ENCODE results near the gene ZFP69B. TPM values are rescaled to one million over a fixed set of nuclear protein-coding genes. Genes with fewer than 3 reads are reported as not detected.
A peak's percentile ranks its signal among the peaks of the same experiment; 100 is the strongest.

ZFP69B gene
- total and polyA plus RNA-seq, 10 of the 15 experiments (the other 5 are each of a cell fraction or from before 2014, with no cell fraction given), result 1.3 to 5.7 (median 3.4) TPM

DNA sequence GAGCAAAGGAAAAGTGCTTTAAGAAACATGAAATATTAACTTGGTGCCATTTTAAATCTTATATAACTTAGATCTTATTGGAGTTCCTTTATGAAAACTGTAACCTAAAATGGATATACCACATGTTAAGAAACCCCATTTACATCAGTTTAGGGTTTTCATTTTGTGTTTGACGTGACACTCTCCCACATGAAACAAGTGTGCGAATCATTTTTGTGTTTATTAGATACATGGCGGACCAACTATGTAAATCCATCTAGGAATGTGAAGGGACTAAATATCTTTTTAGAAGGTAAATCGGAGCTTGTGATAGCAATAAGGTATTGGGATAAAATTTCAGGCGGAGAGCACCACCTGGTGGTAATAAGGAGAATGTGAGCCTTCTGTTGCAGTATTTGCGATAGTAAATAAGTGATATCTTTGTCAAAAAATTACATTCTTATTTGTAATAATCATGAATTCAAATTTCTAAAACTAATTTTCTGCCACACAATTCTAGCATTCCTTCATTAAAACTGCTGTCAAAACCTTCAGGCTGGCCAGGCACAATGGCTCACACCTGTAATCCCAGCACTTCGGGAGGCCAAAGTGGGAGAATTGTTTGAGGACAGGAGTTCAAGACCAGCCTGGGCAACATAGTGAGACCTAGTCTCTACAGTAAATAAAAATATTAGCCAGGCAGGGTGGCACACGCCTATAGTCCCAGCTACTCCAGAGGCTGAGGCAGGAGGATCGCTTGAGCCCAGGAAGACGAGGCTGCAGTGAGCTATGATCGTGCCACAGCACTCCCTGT lies 45.4 kb upstream of the ZFP69B start:
- BruUV-seq (replicated peaks), result no TSS peak
- peaks cover 2 to 22% of the 10 kb centered on the region in 2 experiments for H3K36me3 ChIP-seq (ENCODE audit: control insufficient read depth in 2 of 2, insufficient read depth in 2 of 2, low read length in 1 of 2)
- CTCF ChIA-PET, result interaction anchor here (0.6 to 9.9 kb wide), 36 partner anchors 10 to 366 kb away, joined by 3 to 271 read pairs (median 5); partner anchors contain the start of genes COL9A2, SMAP2 and TMCO2
- 0 out of 2 replicates have a peak overlapping the region, but pooled peaks have one; percentile 2 for H3K4me3 ChIP-seq
- H2AFZ ChIP-seq (ENCODE audit: control insufficient read depth, low read depth, low read length), result no peak overlapping the region
- H3K9me3 ChIP-seq (replicated peaks; ENCODE audit: control insufficient read depth, insufficient read depth, low read length), result no peaks in the 10 kb centered on the region
- RAD21 ChIA-PET (ENCODE audit: unreplicated experiment), result interaction anchor here (0.6 to 4.7 kb wide), 31 partner anchors 9 to 334 kb away, joined by 3 to 71 read pairs (median 5); partner anchors contain the start of genes COL9A2 and SMAP2
- no peaks in the 10 kb centered on the region for H4K20me1 ChIP-seq (ENCODE audit: control insufficient read depth, insufficient read depth)
- peak overlapping the region; percentile 47 for H3K9ac ChIP-seq (ENCODE audit: control insufficient read depth, insufficient read depth, low read length)
- 48% methylated on average over 11 of the region's 11 CpGs for WGBS (ENCODE audit: insufficient coverage, insufficient replicate concordance, low lambda C conversion rate, missing lambda C conversion rate)
- SMC1A ChIA-PET (ENCODE audit: uncharacterized antibody, unreplicated experiment), result interaction anchor here (0.7 to 9.0 kb wide), 25 partner anchors 9 to 321 kb away, joined by 3 to 426 read pairs (median 5); partner anchors contain the start of genes SMAP2 and ZFP69B
- DNase-seq (ENCODE audit: low read depth, low spot score), result no peak
- peak overlapping the region; percentile 68 for H3K27ac ChIP-seq (ENCODE audit: control insufficient read depth, insufficient read depth)
- in situ Hi-C loops (cut with MboI) (loop anchor here (5.0 kb wide), 3 partner anchors 68 to 323 kb away; no protein-coding TSS in a partner anchor), intact Hi-C loops (cut with micrococcal nuclease; ENCODE audit: unreplicated experiment) (loop anchor here (1.0 to 10.0 kb wide), 5 partner anchors 67 to 310 kb away; partner anchors contain the start of genes PPT1 and ZMPSTE24)
- H3K4me1 ChIP-seq (ENCODE audit: control insufficient read depth, insufficient read depth, low read length), result peaks cover 45% of the 10 kb centered on the region
- H3K79me2 ChIP-seq (ENCODE audit: control insufficient read depth, insufficient read depth, low read length), result peaks cover 79% of the 10 kb centered on the region
- H3K4me2 ChIP-seq (ENCODE audit: control insufficient read depth, insufficient read depth), result peak overlapping the region; percentile 43; the same call in 1 of the 2 replicates
- POLR2A ChIA-PET, result interaction anchor here (0.5 to 8.5 kb wide), 10 partner anchors 17 to 261 kb away, joined by 3 to 243 read pairs (median 4); no protein-coding TSS in a partner anchor
- peak; percentile 21 for ATAC-seq
- FAIRE-seq, result no peak
- no peaks in the 10 kb centered on the region for H3K27me3 ChIP-seq (replicated peaks in 1 of 2; ENCODE audit: control insufficient read depth in 2 of 2, insufficient read depth in 2 of 2, low read length in 1 of 2)
- TF ChIP-seq ESRRA (IDR thresholded peaks at IDR 0.05; ENCODE audit: low read length) (no peak), CTCF (IDR thresholded peaks at IDR 0.05 in 2 of 3, conservative IDR thresholded peaks at IDR 0.05 in 1 of 3; ENCODE audit: control insufficient read depth in 2 of 3, extremely low read depth in 1 of 3, insufficient read depth in 1 of 3, low read depth in 3 of 3, low read length in 3 of 3) (peak; percentile 65 to 74 (median 72)), NR2C1 (IDR thresholded peaks at IDR 0.05) (no peak), RELB (IDR thresholded peaks at IDR 0.05; ENCODE audit: low read depth) (peak; percentile 29; the same call in 1 of the 2 replicates), TCF7 (IDR thresholded peaks at IDR 0.05; ENCODE audit: borderline replicate concordance) (0 out of 2 replicates have a peak, but pooled peaks have one; percentile 24), NFIC (IDR thresholded peaks at IDR 0.05; ENCODE audit: low read depth, low read length) (0 out of 2 replicates have a peak, but pooled peaks have one; percentile 28), ZNF274 (IDR thresholded peaks at IDR 0.05; ENCODE audit: insufficient read depth, insufficient read length) (no peak), NFXL1 (IDR thresholded peaks at IDR 0.05; ENCODE audit: borderline replicate concordance) (no peak), RAD21 (IDR thresholded peaks at IDR 0.05; ENCODE audit: insufficient read depth, low read depth, low read length) (peak; percentile 82), SMC3 (IDR thresholded peaks at IDR 0.05; ENCODE audit: borderline replicate concordance, low read length) (peak; percentile 86), PML (IDR thresholded peaks at IDR 0.05; ENCODE audit: low read length) (0 out of 2 replicates have a peak, but pooled peaks have one; percentile 37), ZNF217 (IDR thresholded peaks at IDR 0.05) (no peak), SMARCA5 (IDR thresholded peaks at IDR 0.05) (0 out of 2 replicates have a peak, but pooled peaks have one; percentile 29)
- TF ChIP-seq, protein P1, sequence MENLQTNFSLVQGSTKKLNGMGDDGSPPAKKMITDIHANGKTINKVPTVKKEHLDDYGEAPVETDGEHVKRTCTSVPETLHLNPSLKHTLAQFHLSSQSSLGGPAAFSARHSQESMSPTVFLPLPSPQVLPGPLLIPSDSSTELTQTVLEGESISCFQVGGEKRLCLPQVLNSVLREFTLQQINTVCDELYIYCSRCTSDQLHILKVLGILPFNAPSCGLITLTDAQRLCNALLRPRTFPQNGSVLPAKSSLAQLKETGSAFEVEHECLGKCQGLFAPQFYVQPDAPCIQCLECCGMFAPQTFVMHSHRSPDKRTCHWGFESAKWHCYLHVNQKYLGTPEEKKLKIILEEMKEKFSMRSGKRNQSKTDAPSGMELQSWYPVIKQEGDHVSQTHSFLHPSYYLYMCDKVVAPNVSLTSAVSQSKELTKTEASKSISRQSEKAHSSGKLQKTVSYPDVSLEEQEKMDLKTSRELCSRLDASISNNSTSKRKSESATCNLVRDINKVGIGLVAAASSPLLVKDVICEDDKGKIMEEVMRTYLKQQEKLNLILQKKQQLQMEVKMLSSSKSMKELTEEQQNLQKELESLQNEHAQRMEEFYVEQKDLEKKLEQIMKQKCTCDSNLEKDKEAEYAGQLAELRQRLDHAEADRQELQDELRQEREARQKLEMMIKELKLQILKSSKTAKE (IDR thresholded peaks at IDR 0.05; ENCODE audit: low read depth, poor library complexity, severe bottlenecking), result peak; percentile 58
- TF ChIP-seq, protein P2, sequence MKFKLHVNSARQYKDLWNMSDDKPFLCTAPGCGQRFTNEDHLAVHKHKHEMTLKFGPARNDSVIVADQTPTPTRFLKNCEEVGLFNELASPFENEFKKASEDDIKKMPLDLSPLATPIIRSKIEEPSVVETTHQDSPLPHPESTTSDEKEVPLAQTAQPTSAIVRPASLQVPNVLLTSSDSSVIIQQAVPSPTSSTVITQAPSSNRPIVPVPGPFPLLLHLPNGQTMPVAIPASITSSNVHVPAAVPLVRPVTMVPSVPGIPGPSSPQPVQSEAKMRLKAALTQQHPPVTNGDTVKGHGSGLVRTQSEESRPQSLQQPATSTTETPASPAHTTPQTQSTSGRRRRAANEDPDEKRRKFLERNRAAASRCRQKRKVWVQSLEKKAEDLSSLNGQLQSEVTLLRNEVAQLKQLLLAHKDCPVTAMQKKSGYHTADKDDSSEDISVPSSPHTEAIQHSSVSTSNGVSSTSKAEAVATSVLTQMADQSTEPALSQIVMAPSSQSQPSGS (IDR thresholded peaks at IDR 0.05; ENCODE audit: low read length), result peak; percentile 54

Measured in GM12878 (cell line).